Smooth muscle cell (in vitro differentiated cells): ENCODE results near the gene SERINC5. TPM values are rescaled to one million over a fixed set of nuclear protein-coding genes. Genes with fewer than 3 reads are reported as not detected.
A peak's percentile ranks its signal among the peaks of the same experiment; 100 is the strongest.

Experiments
- DNase-seq: peaks from one replicate; lab custom pipeline; 2025; ENCODE audit not compliant: unreplicated experiment; lab: John Stamatoyannopoulos, UW
- H2AFZ ChIP-seq: fragments of 200-600 bp; sonication (generic); 2 replicates; pipeline ENCODE4 v1.6.0; 2016; ENCODE audit warnings: antibody characterized with exemption, low read depth, mild to moderate bottlenecking
- H3F3A ChIP-seq: fragments of 200-600 bp; sonication (generic); 2 replicates; pipeline ENCODE4 v1.6.0; 2017; ENCODE audit warnings: antibody characterized with exemption, low read depth
- H3K27ac ChIP-seq: fragments of 200-600 bp; sonication (generic); 2 replicates; pipeline ENCODE4 v1.5.1; 2016; ENCODE audit warnings: low read depth, mild to moderate bottlenecking
- H3K27me3 ChIP-seq: fragments of 200-600 bp; sonication (generic); 2 replicates; pipeline ENCODE4 v1.6.1; 2016; ENCODE audit warnings: low read depth, mild to moderate bottlenecking
- H3K36me3 ChIP-seq: fragments of 200-600 bp; sonication (generic); 2 replicates; pipeline ENCODE4 v1.5.1; 2016; ENCODE audit warnings: low read depth
- H3K4me1 ChIP-seq: fragments of 200-600 bp; sonication (generic); 2 replicates; pipeline ENCODE4 v1.5.1; 2016; ENCODE audit warnings: low read depth
- H3K4me2 ChIP-seq: fragments of 200-600 bp; sonication (generic); 2 replicates; pipeline ENCODE4 v1.6.0; 2016; ENCODE audit warnings: mild to moderate bottlenecking
- H3K4me3 ChIP-seq: fragments of 200-600 bp; sonication (generic); 2 replicates; pipeline ENCODE4 v1.5.1; 2016; ENCODE audit warnings: mild to moderate bottlenecking
- H3K79me2 ChIP-seq: fragments of 200-600 bp; sonication (generic); 2 replicates; pipeline ENCODE4 v1.6.0; 2016; ENCODE audit warnings: low read depth, mild to moderate bottlenecking
- H3K9ac ChIP-seq: fragments of 200-600 bp; sonication (generic); 2 replicates; pipeline ENCODE4 v1.6.0; 2016; ENCODE audit warnings: low read depth
- H3K9me3 ChIP-seq: fragments of 200-600 bp; sonication (generic); replicated peaks from 2 replicates; pipeline ENCODE4 v1.5.1; 2016; ENCODE audit warnings: low read depth
- H4K20me1 ChIP-seq: fragments of 200-600 bp; sonication (generic); 2 replicates; pipeline ENCODE4 v1.6.0; 2016; ENCODE audit warnings: low read depth
- CTCF ChIP-seq: fragments of 200-600 bp; sonication (generic); IDR thresholded peaks from 2 replicates; pipeline ENCODE4 v1.5.1; 2017; ENCODE audit warnings: borderline replicate concordance, mild to moderate bottlenecking, antibody characterized with exemption; ENCODE audit not compliant: insufficient read depth, poor library complexity, severe bottlenecking
- WGBS: methylation state at CpG from one replicate; pipeline ENCODE4 v1.1.7; 2016; ENCODE audit warnings: low lambda C conversion rate; 5-methylcytosine and 5-hydroxymethylcytosine counted together
- polyA plus RNA-seq: library from polyadenylated mRNA; unstranded; fragments of >200 nt; fragmentation: Nextera tagmentation; extraction: Ambion mirVana; gene quantifications from 2 replicates; pipeline ENCODE4 v1.2.1, GENCODE V29; 2016
- total RNA-seq: library from RNA; depleted of rRNA; stranded (reverse); fragments of >200 nt; gene quantifications from 2 replicates; pipeline ENCODE4 v1.2.3, GENCODE V29; 2014

The SERINC5 gene
- total and polyA plus RNA-seq, 2 experiments from 2014 or later = 4.5 to 37.0 TPM

GRCh38 chr5:80142996-80143395 is 112.9 kb downstream of the SERINC5 start:
- no peak for DNase-seq
- H2AFZ ChIP-seq = no peak overlapping the region
- H3K36me3 ChIP-seq = no peaks in the 10 kb centered on the region
- no peak overlapping the region for H3K4me3 ChIP-seq
- no peak overlapping the region for H3K9ac ChIP-seq
- no peak overlapping the region for H3K27ac ChIP-seq
- H3K9me3 ChIP-seq = no peaks in the 10 kb centered on the region
- no peaks in the 10 kb centered on the region for H3K79me2 ChIP-seq
- no peaks in the 10 kb centered on the region for H3K27me3 ChIP-seq
- WGBS = 83% methylated on average over 6 of the region's 6 CpGs
- peaks cover 16% of the 10 kb centered on the region for H3K4me1 ChIP-seq
- H3F3A ChIP-seq = peaks cover 8% of the 10 kb centered on the region
- no peaks in the 10 kb centered on the region for H4K20me1 ChIP-seq
- H3K4me2 ChIP-seq = no peak overlapping the region
- TF ChIP-seq CTCF = no peak

GRCh38 chr5:80141681-80142080 is 114.2 kb downstream of the SERINC5 start:
- H2AFZ ChIP-seq = peak overlapping the region; percentile 28
- H3K4me2 ChIP-seq = peak overlapping the region; percentile 30
- no peak overlapping the region for H3K4me3 ChIP-seq
- H3K9me3 ChIP-seq = no peaks in the 10 kb centered on the region
- 51% methylated on average over 3 of the region's 3 CpGs for WGBS
- H3F3A ChIP-seq = peaks cover 8% of the 10 kb centered on the region
- H3K79me2 ChIP-seq = no peaks in the 10 kb centered on the region
- H3K27me3 ChIP-seq = no peaks in the 10 kb centered on the region
- peak overlapping the region; percentile 59 for H3K27ac ChIP-seq
- H4K20me1 ChIP-seq = no peaks in the 10 kb centered on the region
- no peak for DNase-seq
- H3K9ac ChIP-seq = no peak overlapping the region
- no peaks in the 10 kb centered on the region for H3K36me3 ChIP-seq
- H3K4me1 ChIP-seq = peaks cover 16% of the 10 kb centered on the region
- no peak for TF ChIP-seq CTCF

- no peaks in the 10 kb centered on the region for H4K20me1 ChIP-seq
- H3K27ac ChIP-seq = peak overlapping the region; percentile 59
- H3K9me3 ChIP-seq = no peaks in the 10 kb centered on the region
- peak; percentile 15 for DNase-seq
- WGBS = 9% methylated on average over 13 of the region's 13 CpGs
- no peak overlapping the region for H3K9ac ChIP-seq
- TF ChIP-seq CTCF = no peak
- H3K27me3 ChIP-seq = no peaks in the 10 kb centered on the region
- H3F3A ChIP-seq = peaks cover 8% of the 10 kb centered on the region
- no peak overlapping the region for H3K4me3 ChIP-seq
- H3K4me2 ChIP-seq = peak overlapping the region; percentile 30
- H3K79me2 ChIP-seq = no peaks in the 10 kb centered on the region
- peak overlapping the region; percentile 28 for H2AFZ ChIP-seq
- H3K4me1 ChIP-seq = peaks cover 16% of the 10 kb centered on the region
- no peaks in the 10 kb centered on the region for H3K36me3 ChIP-seq
These were observed 114.6 kb downstream of the SERINC5 start for GRCh38 chr5:80141147-80141671.

- no peak overlapping the region for H2AFZ ChIP-seq
- H3K27ac ChIP-seq = peak overlapping the region; percentile 59
- H3K79me2 ChIP-seq = no peaks in the 10 kb centered on the region
- no peaks in the 10 kb centered on the region for H4K20me1 ChIP-seq
- no peak for DNase-seq
- H3K9ac ChIP-seq = no peak overlapping the region
- TF ChIP-seq CTCF = no peak
- peaks cover 16% of the 10 kb centered on the region for H3K4me1 ChIP-seq
- H3K36me3 ChIP-seq = no peaks in the 10 kb centered on the region
- no peak overlapping the region for H3K4me3 ChIP-seq
- H3K27me3 ChIP-seq = no peaks in the 10 kb centered on the region
- 78% methylated on average over 3 of the region's 3 CpGs for WGBS
- no peak overlapping the region for H3K4me2 ChIP-seq
- no peaks in the 10 kb centered on the region for H3K9me3 ChIP-seq
- H3F3A ChIP-seq = peaks cover 8% of the 10 kb centered on the region
These were observed 115.4 kb downstream of the SERINC5 start for GRCh38 chr5:80140496-80140895.
